GM21528 (cell line): Measurements from ENCODE around the gene WDFY2.

ENCODE experiments used
- ATAC-seq: cut with Tn5 transposase; IDR thresholded peaks from one replicate; pipeline ENCODE4 v1.9.1; 2021; ENCODE audit warnings: mild to moderate bottlenecking, moderate library complexity; ENCODE audit not compliant: unreplicated experiment, low FRiP score

Gene WDFY2

GRCh38 chr13:51763486-51763885 lies 179.2 kb downstream of the WDFY2 start:
- ATAC-seq, result no peak

GRCh38 chr13:51764184-51765141 lies 180.2 kb downstream of the WDFY2 start:
- ATAC-seq, result peak; percentile 92

GRCh38 chr13:51765142-51765515 lies 180.9 kb downstream of the WDFY2 start:
- no peak for ATAC-seq

- ATAC-seq, result no peak
Measured at GRCh38 chr13:51767100-51767499, 182.8 kb downstream of the WDFY2 start.

- ATAC-seq, result no peak
Measured at GRCh38 chr13:51768378-51768921, 184.2 kb downstream of the WDFY2 start.

GRCh38 chr13:51768976-51769375 lies 184.7 kb downstream of the WDFY2 start:
- no peak for ATAC-seq

- ATAC-seq, result no peak
Measured at GRCh38 chr13:51769455-51770127, 185.3 kb downstream of the WDFY2 start.

GRCh38 chr13:51770160-51770559 lies 185.9 kb downstream of the WDFY2 start:
- no peak for ATAC-seq

GRCh38 chr13:51770681-51771417 lies 186.6 kb downstream of the WDFY2 start:
- ATAC-seq, result no peak

GRCh38 chr13:51771418-51772104 lies 187.3 kb downstream of the WDFY2 start:
- no peak for ATAC-seq

GRCh38 chr13:51772105-51772455 lies 187.8 kb downstream of the WDFY2 start:
- ATAC-seq, result no peak

GRCh38 chr13:51772781-51773180 lies 188.5 kb downstream of the WDFY2 start:
- ATAC-seq, result no peak

GRCh38 chr13:51773515-51773914 lies 189.3 kb downstream of the WDFY2 start:
- no peak for ATAC-seq

GRCh38 chr13:51776179-51776578 lies 191.9 kb downstream of the WDFY2 start:
- no peak for ATAC-seq

- ATAC-seq, result no peak
Measured at GRCh38 chr13:51777921-51778320, 193.7 kb downstream of the WDFY2 start.

GRCh38 chr13:51778392-51778791 lies 194.1 kb downstream of the WDFY2 start:
- ATAC-seq, result no peak

- ATAC-seq, result no peak
Measured at GRCh38 chr13:51780099-51780498, 195.8 kb downstream of the WDFY2 start.

- ATAC-seq, result no peak
Measured at GRCh38 chr13:51781246-51782022, 197.2 kb downstream of the WDFY2 start.

GRCh38 chr13:51782026-51782710 lies 197.9 kb downstream of the WDFY2 start:
- no peak for ATAC-seq
